HEK293T (cell line): Measurements from ENCODE around the gene CSNK1G1.
"Not testable (repeated sequence)": the region's sequence is repeated elsewhere in the genome, so short reads cannot be mapped to it uniquely, and the experiment has no call there.

Source experiments
- CTCF ChIA-PET: fragments of 350-600 bp; formaldehyde crosslinking; extraction: SDS; loops from one replicate; lab custom pipeline; 2021; ENCODE audit warnings: antibody characterized with exemption, inconsistent platforms; lab: Yijun Ruan, JAX
- POLR2A ChIA-PET: fragments of 350-600 bp; formaldehyde crosslinking; extraction: SDS; loops from one replicate; lab custom pipeline; 2020; ENCODE audit warnings: antibody characterized with exemption, inconsistent platforms; lab: Yijun Ruan, JAX
- DNase-seq: peaks from one replicate; pipeline ENCODE4 v3.0.0; 2012; ENCODE audit warnings: mixed read lengths; ENCODE audit errors: extremely low spot score
- ARNT ChIP-seq: fragments of 450-650 bp; IDR thresholded peaks from 2 replicates; pipeline ENCODE4 v1.6.1; 2017; ENCODE audit warnings: mild to moderate bottlenecking
- BHLHE40 ChIP-seq: fragments of 450-650 bp; IDR thresholded peaks from 2 replicates; pipeline ENCODE4 v1.6.1; 2016; ENCODE audit warnings: mild to moderate bottlenecking, moderate library complexity, borderline replicate concordance
- CTBP1 ChIP-seq: fragments of 450-650 bp; IDR thresholded peaks from 2 replicates; pipeline ENCODE4 v1.6.1; 2016; ENCODE audit warnings: borderline replicate concordance
- ELF4 ChIP-seq: fragments of 450-650 bp; IDR thresholded peaks from 2 replicates; pipeline ENCODE4 v1.6.1; 2017; ENCODE audit warnings: antibody characterized with exemption
- FOXA1 ChIP-seq: fragments of 450-650 bp; IDR thresholded peaks from 2 replicates; pipeline ENCODE4 v1.6.1; 2016; ENCODE audit warnings: mild to moderate bottlenecking
- FOXK2 ChIP-seq: fragments of 450-650 bp; IDR thresholded peaks from 2 replicates; pipeline ENCODE4 v1.6.1; 2016; ENCODE audit warnings: mild to moderate bottlenecking
- FOXM1 ChIP-seq: fragments of 450-650 bp; IDR thresholded peaks from 2 replicates; pipeline ENCODE4 v1.6.1; 2017; ENCODE audit warnings: mild to moderate bottlenecking, borderline replicate concordance
- HDGF ChIP-seq: fragments of 450-650 bp; IDR thresholded peaks from 2 replicates; pipeline ENCODE4 v1.6.1; 2017; ENCODE audit warnings: antibody characterized with exemption, borderline replicate concordance
- L3MBTL2 ChIP-seq: fragments of 450-650 bp; conservative IDR thresholded peaks from 2 replicates; pipeline ENCODE4 v1.6.1; 2016; ENCODE audit warnings: mild to moderate bottlenecking
- LEF1 ChIP-seq: fragments of 450-650 bp; IDR thresholded peaks from 2 replicates; pipeline ENCODE4 v1.6.1; 2017; ENCODE audit warnings: mild to moderate bottlenecking, borderline replicate concordance
- NFRKB ChIP-seq: fragments of 450-650 bp; IDR thresholded peaks from 2 replicates; pipeline ENCODE4 v1.6.1; 2016; ENCODE audit warnings: mild to moderate bottlenecking, moderate library complexity
- SP1 ChIP-seq: fragments of 450-650 bp; IDR thresholded peaks from 2 replicates; pipeline ENCODE4 v1.6.1; 2017
- SUZ12 ChIP-seq: fragments of 450-650 bp; IDR thresholded peaks from 2 replicates; pipeline ENCODE4 v1.6.1; 2016; ENCODE audit warnings: mild to moderate bottlenecking
- TARDBP ChIP-seq: fragments of 450-650 bp; IDR thresholded peaks from 2 replicates; pipeline ENCODE4 v1.6.1; 2016
- ZNF384 ChIP-seq: fragments of 450-650 bp; IDR thresholded peaks from 2 replicates; pipeline ENCODE4 v1.6.1; 2016
- TF ChIP-seq, protein P1 (sequence below): fragments of 450-650 bp; IDR thresholded peaks from 2 replicates; pipeline ENCODE4 v1.6.1; 2016

CSNK1G1 gene

DNA sequence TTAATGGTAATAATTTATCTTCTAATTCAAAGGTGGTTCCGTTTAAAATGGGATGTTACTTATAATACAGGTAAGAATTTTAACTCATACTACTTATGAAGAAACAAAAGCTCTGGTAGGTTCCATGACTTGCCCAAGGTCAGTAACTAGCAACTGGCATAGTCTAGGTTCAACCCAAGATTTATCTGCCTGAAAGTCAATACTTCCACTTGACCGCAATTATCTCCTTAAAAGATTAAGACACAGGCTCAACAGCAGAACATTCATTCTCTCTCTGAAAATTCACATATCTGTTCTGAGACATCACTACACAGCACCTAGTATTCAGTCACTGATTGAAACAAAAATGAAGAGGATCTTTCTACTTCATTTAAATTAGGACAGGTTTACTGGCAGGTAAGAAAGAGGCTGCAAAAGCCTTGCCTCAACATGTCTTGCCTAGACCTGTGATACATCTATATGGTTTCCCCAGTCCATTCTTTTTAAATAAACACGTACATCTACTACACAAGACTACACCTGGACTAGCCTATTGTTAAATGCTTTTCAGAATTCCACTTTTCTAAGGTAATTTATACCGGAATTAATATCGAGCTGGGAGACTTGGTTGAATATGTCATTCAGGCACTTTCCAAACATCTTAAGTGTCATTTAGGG, 1.2 kb downstream of the CSNK1G1 start:
- CTCF ChIA-PET: no interaction called here
- DNase-seq: no peak
- POLR2A ChIA-PET: interaction anchor here (1.2 kb wide), 1 partner anchor 261 kb away, joined by 3 read pairs; the partner anchor contains the start of gene CIAO2A

DNA sequence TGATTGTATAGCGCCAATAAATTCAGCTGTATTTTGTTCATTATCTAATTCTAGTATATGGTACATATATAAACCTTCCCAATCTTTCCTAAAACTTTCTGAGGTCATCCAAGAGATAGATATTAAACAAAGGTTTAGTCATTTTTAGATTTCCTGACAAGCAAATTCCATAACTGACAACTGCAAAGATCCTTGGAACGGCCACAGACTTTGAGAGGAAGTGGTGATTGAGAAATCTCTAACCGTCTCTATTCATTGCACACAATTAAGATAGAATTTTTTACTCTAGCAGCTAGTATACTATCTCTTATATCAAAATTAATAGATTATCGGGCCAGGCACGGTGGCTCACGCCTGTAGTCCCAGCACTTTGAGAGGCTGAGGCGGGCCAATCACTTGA, 4.7 kb downstream of the CSNK1G1 start:
- DNase-seq: no peak
- POLR2A ChIA-PET: no interaction called here
- TF ChIP-seq FOXK2: no peak
- no peak for TF ChIP-seq ZNF384
- no peak for TF ChIP-seq FOXM1
- TF ChIP-seq, protein P1, sequence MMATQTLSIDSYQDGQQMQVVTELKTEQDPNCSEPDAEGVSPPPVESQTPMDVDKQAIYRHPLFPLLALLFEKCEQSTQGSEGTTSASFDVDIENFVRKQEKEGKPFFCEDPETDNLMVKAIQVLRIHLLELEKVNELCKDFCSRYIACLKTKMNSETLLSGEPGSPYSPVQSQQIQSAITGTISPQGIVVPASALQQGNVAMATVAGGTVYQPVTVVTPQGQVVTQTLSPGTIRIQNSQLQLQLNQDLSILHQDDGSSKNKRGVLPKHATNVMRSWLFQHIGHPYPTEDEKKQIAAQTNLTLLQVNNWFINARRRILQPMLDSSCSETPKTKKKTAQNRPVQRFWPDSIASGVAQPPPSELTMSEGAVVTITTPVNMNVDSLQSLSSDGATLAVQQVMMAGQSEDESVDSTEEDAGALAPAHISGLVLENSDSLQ: no peak
- no peak for TF ChIP-seq SP1
- no peak for TF ChIP-seq SUZ12
- no peak for TF ChIP-seq CTBP1
- TF ChIP-seq HDGF: no peak
- no peak for TF ChIP-seq NFRKB
- no peak for TF ChIP-seq ARNT
- no peak for TF ChIP-seq BHLHE40
- CTCF ChIA-PET: no interaction called here

More for the DNA sequence above, 1.2 kb downstream of the CSNK1G1 start:
- TF ChIP-seq FOXA1 (no peak), FOXM1 (no peak), L3MBTL2 (no peak), FOXK2 (no peak), ARNT (no peak), ZNF384 (no peak), BHLHE40 (no peak), TARDBP (no peak), NFRKB (no peak), LEF1 (no peak), SP1 (no peak), ELF4 (no peak), HDGF (no peak)

DNA sequence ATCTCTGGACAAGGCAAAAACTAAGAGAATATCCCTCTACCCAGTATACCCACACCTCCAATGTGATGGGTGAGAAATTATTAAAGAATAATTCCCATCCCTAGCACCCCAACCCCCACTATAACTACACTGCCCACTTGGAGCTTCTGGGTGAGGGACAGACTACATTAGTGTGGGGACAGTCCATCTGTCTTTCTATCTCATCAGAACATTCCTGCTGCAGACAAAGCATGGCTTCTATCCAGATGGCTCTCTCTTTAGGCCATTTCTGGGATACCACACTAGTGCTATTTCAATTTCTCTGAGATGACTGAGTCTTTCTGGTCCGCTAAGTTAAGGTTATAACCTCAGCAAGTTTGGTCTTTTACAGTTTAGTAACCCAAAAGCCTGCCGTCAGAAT, 6.6 kb downstream of the CSNK1G1 start:
- no peak for DNase-seq
- POLR2A ChIA-PET: no interaction called here
- TF ChIP-seq TARDBP (no peak), CTBP1 (no peak), ELF4 (no peak), L3MBTL2 (no peak), HDGF (no peak), NFRKB (no peak), ARNT (no peak), FOXA1 (no peak)
- CTCF ChIA-PET: no interaction called here

DNA sequence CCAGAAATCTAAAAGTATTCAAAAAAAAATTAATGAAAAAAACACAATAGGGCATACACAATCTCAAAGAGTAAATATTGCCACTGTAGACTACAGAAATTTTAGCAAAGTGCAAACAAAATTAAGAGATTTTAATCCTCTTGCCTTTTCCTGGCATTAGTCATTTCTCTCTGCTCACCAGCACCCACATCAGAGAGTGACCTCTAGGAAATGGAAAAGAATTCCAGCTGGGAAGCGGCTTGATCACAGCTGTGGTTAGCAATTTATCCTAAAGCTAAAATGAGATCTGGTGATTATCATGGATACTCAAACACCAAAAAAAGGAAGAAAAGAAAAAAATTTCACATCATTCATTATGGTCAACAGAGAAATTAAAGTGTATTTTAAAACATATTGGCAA, 7.5 kb downstream of the CSNK1G1 start:
- ChIA-PET POLR2A (no interaction called here), CTCF (interaction anchor here (0.7 kb wide), 1 partner anchor 342 kb away, joined by 3 read pairs; no protein-coding TSS in a partner anchor)
- no peak for TF ChIP-seq HDGF
- TF ChIP-seq FOXM1: no peak
- TF ChIP-seq ELF4: no peak
- TF ChIP-seq FOXA1: no peak
- no peak for TF ChIP-seq FOXK2
- TF ChIP-seq BHLHE40: no peak
- no peak for TF ChIP-seq SP1
- no peak for TF ChIP-seq LEF1
- no peak for DNase-seq

DNA sequence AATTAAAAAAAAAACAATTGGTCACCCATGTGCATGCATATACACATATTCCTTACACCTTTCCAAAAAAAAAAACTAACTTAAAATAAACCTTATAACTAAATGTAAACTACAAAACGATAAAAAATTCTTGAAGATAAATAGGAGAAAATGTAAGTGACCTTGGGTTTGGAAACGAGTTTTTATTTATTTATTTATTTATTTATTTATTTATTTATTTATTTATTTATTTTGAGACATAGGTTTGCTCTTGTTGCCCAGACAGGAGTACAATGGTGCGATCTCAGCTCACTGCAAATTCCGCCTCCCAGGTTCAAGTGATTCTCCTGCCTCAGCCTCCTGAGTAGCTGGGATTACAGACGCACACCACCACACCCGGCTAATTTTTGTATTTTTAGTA, 9.7 kb downstream of the CSNK1G1 start:
- CTCF ChIA-PET, POLR2A ChIA-PET, DNase-seq: not testable (repeated sequence)

DNA sequence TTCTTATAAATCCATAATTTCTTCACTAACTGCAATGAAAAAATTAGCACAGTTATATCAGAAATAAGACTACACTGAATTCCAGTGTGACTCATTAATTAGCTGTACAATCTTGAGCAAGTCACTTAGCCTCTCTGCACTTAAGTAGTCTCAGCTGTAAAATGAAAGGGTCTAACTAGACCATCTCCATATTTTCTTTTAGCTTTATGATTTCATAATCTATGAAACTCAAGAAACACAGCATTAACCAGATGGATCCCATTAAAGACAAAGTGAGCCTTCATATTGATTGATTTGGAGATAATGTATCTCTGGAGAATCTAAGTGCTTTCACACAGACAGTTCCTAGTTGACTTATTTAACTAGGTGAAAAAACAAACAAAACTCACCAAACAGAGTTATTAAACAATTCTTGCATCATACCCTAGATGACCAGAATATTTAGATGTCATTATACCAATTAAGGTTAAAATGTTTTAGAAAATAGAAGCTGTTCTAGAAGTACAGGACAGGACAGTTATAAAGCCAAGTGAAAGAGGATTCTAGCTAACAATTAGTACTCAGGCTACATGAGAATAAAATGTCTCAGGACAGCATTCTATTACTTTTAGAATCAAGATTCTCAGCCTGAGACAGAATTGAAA, 11.2 kb downstream of the CSNK1G1 start:
- TF ChIP-seq SP1 (no peak), HDGF (no peak), CTBP1 (no peak), ELF4 (no peak), BHLHE40 (no peak), SUZ12 (no peak), L3MBTL2 (no peak), ARNT (no peak), FOXK2 (no peak), FOXA1 (no peak), FOXM1 (no peak)
- TF ChIP-seq, protein P1: no peak
- DNase-seq: no peak
- POLR2A ChIA-PET: no interaction called here
- CTCF ChIA-PET: no interaction called here

DNA sequence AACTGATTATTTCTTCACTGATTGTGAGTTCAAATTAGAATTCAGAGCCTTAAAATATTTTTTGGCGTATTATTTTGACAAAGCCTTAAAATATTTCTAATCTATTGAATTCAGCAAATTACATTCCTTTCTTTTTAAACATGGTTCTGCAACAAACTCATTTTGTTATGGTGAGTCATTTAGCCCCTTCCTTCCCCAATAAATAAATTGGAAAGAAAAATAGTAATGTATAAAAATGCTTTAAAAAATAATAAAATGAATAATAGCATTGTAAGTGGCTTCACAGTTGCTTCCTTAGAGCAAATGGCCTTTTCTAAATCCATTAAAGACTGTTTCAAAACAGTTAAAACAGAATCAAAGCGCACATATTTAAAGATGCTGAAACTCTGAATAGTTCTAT, 12.1 kb downstream of the CSNK1G1 start:
- ChIA-PET CTCF (no interaction called here), POLR2A (no interaction called here)
- TF ChIP-seq FOXM1 (no peak), BHLHE40 (no peak), SP1 (no peak), ARNT (no peak)
- no peak for DNase-seq
